GM19043 (cell line): ENCODE results near the gene ENDOD1.

Experiments
- ATAC-seq: cut with Tn5 transposase; IDR thresholded peaks from one replicate; pipeline ENCODE4 v1.9.1; 2021; ENCODE audit warnings: low read depth; ENCODE audit not compliant: unreplicated experiment

The ENDOD1 gene

GRCh38 chr11:95074792-95075563 lies 14.7 kb upstream of the ENDOD1 start:
- ATAC-seq, result no peak

- ATAC-seq, result peak; percentile 63
Measured at GRCh38 chr11:95076416-95076815, 13.2 kb upstream of the ENDOD1 start.

GRCh38 chr11:95076981-95077380 lies 12.7 kb upstream of the ENDOD1 start:
- ATAC-seq, result no peak

- ATAC-seq, result no peak
Measured at GRCh38 chr11:95078526-95078925, 11.1 kb upstream of the ENDOD1 start.

- ATAC-seq, result no peak
Measured at GRCh38 chr11:95081010-95081409, 8.6 kb upstream of the ENDOD1 start.

- no peak for ATAC-seq
Measured at GRCh38 chr11:95081412-95081811, 8.2 kb upstream of the ENDOD1 start.

GRCh38 chr11:95082576-95083001 lies 7.1 kb upstream of the ENDOD1 start:
- no peak for ATAC-seq

GRCh38 chr11:95084509-95084908 lies 5.1 kb upstream of the ENDOD1 start:
- ATAC-seq, result no peak

- no peak for ATAC-seq
Measured at GRCh38 chr11:95085117-95085816, 4.4 kb upstream of the ENDOD1 start.

GRCh38 chr11:95086151-95086550 lies 3.5 kb upstream of the ENDOD1 start:
- ATAC-seq, result no peak

GRCh38 chr11:95086836-95087570 lies 2.6 kb upstream of the ENDOD1 start:
- ATAC-seq, result no peak

GRCh38 chr11:95088946-95089619 lies 563 bp upstream of the ENDOD1 start:
- ATAC-seq, result peak; percentile 28

GRCh38 chr11:95091663-95092180 lies 2.1 kb downstream of the ENDOD1 start:
- ATAC-seq, result no peak

GRCh38 chr11:95092549-95093324 lies 3.1 kb downstream of the ENDOD1 start:
- ATAC-seq, result no peak

GRCh38 chr11:95093548-95093947 lies 3.9 kb downstream of the ENDOD1 start:
- ATAC-seq, result peak; percentile 16

- ATAC-seq, result peak; percentile 78
Measured at GRCh38 chr11:95095858-95096587, 6.4 kb downstream of the ENDOD1 start.

- no peak for ATAC-seq
Measured at GRCh38 chr11:95097209-95097608, 7.6 kb downstream of the ENDOD1 start.

- ATAC-seq, result no peak
Measured at GRCh38 chr11:95098826-95099225, 9.2 kb downstream of the ENDOD1 start.

- ATAC-seq, result no peak
Measured at GRCh38 chr11:95100191-95100648, 10.6 kb downstream of the ENDOD1 start.
